Skeletal muscle satellite cell (primary cell): Measurements from ENCODE around the gene SBNO1.

ENCODE experiments used
- H3K27me3 ChIP-seq: 2 replicates; pipeline ENCODE4 v1.7.0; 2013; ENCODE audit warnings: low read length; ENCODE audit not compliant: control insufficient read depth, insufficient read depth
- H3K36me3 ChIP-seq: 2 replicates; pipeline ENCODE4 v1.7.0; 2013; ENCODE audit warnings: mild to moderate bottlenecking, control low read depth, low read length; ENCODE audit not compliant: insufficient read depth
- H3K4me1 ChIP-seq: 2 replicates; pipeline ENCODE4 v1.7.0; 2013; ENCODE audit warnings: low read length; ENCODE audit not compliant: control insufficient read depth, insufficient read depth
- H3K4me2 ChIP-seq: 2 replicates; pipeline ENCODE4 v1.7.0; 2013; ENCODE audit warnings: mild to moderate bottlenecking, low read length
- H3K4me3 ChIP-seq: 2 replicates; pipeline ENCODE4 v1.7.0; 2013; ENCODE audit warnings: low read length
- H3K9ac ChIP-seq: 2 replicates; pipeline ENCODE4 v1.7.0; 2013; ENCODE audit warnings: mild to moderate bottlenecking, low read depth, low read length, moderate library complexity
- H3K9me3 ChIP-seq: replicated peaks from 2 replicates; pipeline ENCODE4 v1.7.0; 2013; ENCODE audit warnings: mild to moderate bottlenecking, control low read depth, low read length

SBNO1 gene

DNA sequence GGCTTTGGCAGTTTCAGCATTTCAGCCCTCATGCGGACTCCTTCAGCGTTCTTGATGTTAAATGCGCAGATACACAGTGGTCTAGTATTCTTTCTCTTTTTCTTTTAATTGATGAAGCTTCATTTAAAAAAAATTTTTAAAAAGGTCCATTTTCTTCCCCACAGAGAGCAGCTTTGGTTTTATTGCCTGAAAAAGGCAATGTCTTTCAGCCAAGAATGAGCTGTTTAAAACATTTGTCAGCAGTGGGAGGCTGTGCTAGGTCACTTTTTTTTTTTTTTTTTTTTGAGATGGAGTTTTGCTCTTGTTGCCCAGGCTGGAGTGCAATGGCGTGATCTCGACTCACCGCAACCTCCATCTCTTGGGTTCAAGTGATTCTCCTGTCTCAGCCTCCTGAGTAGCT, 32.8 kb upstream of the SBNO1 start:
- Histone ChIP-seq H3K27me3 (no peaks in the 10 kb centered on the region), H3K9ac (no peak overlapping the region), H3K4me3 (no peak overlapping the region), H3K4me2 (peak overlapping the region; percentile 29), H3K36me3 (peaks cover 52% of the 10 kb centered on the region), H3K4me1 (peaks cover 28% of the 10 kb centered on the region), H3K9me3 (no peaks in the 10 kb centered on the region)

DNA sequence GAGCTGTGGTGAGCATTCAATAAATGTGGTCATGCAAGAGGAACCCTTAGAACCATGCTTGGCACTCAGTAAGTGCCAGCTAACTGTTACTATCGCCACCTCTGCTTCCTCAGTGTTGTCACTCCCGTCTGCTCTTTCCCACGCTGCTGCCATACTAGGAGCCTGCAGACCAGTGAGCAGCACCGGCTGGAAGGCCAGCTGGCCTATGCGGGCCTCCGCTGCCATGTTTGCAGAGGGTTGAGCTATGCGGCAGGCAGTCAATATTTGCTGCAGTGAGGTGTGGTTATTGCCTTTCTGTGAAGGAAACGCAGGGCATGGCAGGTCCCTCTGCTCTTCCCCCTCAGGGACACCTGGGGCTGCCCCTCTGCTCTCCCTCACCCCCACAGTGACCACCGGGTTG, 32.3 kb upstream of the SBNO1 start:
- Histone ChIP-seq H3K36me3 (peaks cover 52% of the 10 kb centered on the region), H3K9ac (no peak overlapping the region), H3K4me3 (no peak overlapping the region), H3K27me3 (no peaks in the 10 kb centered on the region), H3K4me2 (peak overlapping the region; percentile 29), H3K4me1 (peaks cover 30% of the 10 kb centered on the region), H3K9me3 (no peaks in the 10 kb centered on the region)

DNA sequence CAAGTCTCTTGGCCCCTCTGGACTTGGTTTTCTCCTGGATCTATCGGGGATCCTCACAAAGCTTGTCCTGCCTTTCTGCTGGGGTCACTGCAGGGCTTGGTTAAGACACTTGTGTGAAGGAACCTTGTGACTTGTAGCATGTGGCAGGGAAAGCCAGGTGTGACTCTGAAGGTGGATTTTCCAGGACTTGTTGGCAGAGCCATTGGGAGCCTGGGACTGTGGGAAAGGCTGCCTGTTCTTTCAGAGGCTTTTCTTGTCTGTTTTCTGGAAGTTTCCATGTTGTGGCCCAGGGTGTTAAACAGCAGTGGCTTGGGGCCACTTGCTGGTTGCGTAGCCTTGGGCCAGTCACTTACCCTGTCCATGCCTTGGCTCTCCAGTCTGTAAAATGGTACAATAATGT, 31.9 kb upstream of the SBNO1 start:
- H3K36me3 ChIP-seq, result peaks cover 54% of the 10 kb centered on the region
- peaks cover 34% of the 10 kb centered on the region for H3K4me1 ChIP-seq

DNA sequence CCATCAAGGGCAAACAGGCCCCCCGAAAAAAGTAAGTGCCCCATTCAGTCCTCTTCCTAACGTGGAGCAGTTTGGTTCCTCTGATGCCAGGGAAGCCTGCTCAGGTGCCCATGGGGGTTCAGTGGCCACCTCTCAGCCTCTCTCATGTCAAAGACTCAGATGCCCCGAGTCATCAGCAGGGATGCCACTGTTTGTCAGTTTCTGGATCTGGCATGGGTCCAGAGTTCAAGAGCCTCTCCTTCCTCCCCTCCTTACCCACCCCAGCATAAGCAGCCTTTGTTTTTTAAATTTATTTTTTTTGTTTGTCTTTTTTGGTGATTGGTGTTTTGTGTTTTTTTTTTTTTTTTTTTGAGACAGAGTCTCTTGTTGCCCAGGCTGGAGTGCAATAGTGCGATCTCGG, 30.6 kb upstream of the SBNO1 start:
- Histone ChIP-seq H3K4me2 (no peak overlapping the region), H3K4me3 (no peak overlapping the region), H3K27me3 (no peaks in the 10 kb centered on the region), H3K4me1 (peaks cover 47% of the 10 kb centered on the region), H3K9me3 (no peaks in the 10 kb centered on the region), H3K9ac (no peak overlapping the region), H3K36me3 (peaks cover 67% of the 10 kb centered on the region)

More for the DNA sequence above, 31.9 kb upstream of the SBNO1 start:
- Histone ChIP-seq H3K27me3 (no peaks in the 10 kb centered on the region), H3K9ac (no peak overlapping the region), H3K4me3 (no peak overlapping the region), H3K4me2 (no peak overlapping the region), H3K9me3 (no peaks in the 10 kb centered on the region)

DNA sequence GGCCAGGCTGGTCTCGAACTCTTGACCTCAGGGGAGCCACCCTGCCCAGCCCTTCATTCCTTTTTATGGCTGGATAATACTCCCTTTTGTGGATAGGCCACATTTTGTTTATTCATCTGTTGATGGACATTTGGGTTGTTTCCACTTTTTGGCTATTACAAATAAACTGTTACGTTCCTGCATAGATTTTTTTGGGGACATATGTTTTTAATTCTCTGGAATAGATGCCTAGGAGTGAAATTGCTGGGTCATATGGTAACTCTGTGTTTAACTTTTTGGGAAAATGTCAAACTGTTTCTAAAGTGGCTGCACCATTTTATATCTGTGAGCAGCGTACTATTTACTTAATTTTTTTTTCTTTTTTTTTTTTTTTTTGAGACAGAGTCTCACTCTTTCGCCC, 29.1 kb upstream of the SBNO1 start:
- Histone ChIP-seq H3K36me3 (peaks cover 63% of the 10 kb centered on the region), H3K4me3 (no peak overlapping the region), H3K9ac (no peak overlapping the region), H3K27me3 (no peaks in the 10 kb centered on the region), H3K9me3 (no peaks in the 10 kb centered on the region), H3K4me2 (no peak overlapping the region), H3K4me1 (peaks cover 45% of the 10 kb centered on the region)

DNA sequence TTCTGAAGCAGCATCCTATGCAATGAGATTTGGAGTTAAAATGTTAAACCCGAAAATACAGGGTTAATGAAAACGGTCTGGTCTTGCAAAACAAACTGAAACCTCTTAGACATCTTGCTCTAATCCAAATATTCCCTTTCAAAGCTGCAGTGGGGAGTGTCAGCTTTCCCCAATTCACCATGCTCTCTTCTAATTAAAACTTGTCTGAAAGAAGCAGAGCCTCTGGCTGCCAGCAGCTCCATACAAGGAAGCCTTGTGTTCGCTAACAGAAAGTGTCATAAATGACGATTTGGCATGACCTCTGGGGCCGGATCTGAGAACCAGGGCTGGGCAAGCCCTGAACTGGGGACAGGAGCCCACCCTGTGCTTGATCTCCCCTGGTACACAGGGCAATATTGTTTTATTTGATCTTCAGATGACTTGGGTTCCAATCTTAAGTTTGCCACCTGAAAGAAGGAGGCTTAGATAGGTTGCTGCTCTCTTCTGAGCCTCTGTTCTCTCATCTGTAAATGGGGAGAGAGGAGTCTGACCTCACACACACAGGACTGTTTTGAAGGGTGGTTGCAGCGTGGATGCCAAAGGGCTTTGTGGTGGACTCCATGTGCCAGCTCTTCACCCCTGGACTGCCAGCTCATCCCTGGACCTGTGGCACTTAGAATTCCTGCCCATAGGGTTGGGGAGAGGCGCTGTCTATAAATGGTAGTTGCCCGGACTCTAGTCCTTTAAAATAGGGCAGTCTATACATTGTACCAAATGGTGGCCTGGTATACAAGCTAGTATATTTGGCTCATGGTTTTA, 27.1 kb upstream of the SBNO1 start:
- Histone ChIP-seq H3K4me2 (peak overlapping the region; percentile 2), H3K4me1 (peaks cover 39% of the 10 kb centered on the region), H3K27me3 (no peaks in the 10 kb centered on the region), H3K9me3 (no peaks in the 10 kb centered on the region), H3K4me3 (no peak overlapping the region), H3K9ac (no peak overlapping the region), H3K36me3 (peaks cover 58% of the 10 kb centered on the region)

DNA sequence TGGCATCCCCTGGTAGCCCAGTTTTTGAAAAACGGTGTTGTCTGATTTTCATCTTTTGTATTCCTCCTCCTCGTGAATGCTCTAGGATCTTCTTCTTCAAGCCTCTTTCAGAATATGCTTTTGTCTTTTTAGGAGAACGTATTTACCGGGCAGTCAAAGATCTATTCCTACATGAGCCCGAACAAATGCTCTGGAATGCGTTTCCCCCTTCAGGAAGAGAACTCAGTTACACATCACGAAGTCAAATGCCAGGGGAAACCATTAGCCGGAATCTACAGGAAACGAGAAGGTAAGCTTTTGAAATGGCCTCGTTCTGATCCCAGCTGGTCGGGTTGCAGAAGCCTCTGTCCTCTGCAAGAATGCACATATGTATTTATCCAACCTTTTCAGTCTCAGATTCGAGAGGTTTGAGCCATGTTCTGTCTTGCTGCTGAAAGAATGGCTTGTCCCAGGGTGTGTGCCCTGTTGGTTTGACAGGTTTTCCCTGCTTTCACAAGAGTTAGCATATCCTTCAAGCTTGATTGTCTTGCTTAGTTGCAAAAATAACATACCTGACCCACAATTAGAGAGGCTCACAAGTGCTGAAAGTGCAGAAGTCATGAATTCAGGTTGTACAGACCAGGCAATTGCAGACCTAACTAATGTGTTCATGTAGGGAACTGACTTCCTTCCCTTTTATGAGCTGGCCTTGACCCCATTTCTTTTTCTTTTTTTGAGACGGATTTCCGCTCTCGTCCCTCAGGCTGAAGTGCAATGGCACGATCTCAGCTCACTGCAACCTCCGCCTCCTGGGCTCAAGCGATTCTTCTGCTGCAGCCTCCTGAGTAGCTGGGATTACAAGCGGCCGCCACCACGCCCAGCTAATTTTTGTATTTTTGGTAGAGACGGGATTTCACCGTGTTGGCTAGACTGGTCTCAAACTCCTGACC, 26.1 kb upstream of the SBNO1 start:
- peaks cover 38% of the 10 kb centered on the region for H3K4me1 ChIP-seq
- peaks cover 48% of the 10 kb centered on the region for H3K36me3 ChIP-seq
- no peaks in the 10 kb centered on the region for H3K9me3 ChIP-seq
- peak overlapping the region; percentile 87 for H3K9ac ChIP-seq
- H3K4me3 ChIP-seq, result peak overlapping the region; percentile 91
- peak overlapping the region; percentile 99 for H3K4me2 ChIP-seq
- H3K27me3 ChIP-seq, result no peaks in the 10 kb centered on the region

DNA sequence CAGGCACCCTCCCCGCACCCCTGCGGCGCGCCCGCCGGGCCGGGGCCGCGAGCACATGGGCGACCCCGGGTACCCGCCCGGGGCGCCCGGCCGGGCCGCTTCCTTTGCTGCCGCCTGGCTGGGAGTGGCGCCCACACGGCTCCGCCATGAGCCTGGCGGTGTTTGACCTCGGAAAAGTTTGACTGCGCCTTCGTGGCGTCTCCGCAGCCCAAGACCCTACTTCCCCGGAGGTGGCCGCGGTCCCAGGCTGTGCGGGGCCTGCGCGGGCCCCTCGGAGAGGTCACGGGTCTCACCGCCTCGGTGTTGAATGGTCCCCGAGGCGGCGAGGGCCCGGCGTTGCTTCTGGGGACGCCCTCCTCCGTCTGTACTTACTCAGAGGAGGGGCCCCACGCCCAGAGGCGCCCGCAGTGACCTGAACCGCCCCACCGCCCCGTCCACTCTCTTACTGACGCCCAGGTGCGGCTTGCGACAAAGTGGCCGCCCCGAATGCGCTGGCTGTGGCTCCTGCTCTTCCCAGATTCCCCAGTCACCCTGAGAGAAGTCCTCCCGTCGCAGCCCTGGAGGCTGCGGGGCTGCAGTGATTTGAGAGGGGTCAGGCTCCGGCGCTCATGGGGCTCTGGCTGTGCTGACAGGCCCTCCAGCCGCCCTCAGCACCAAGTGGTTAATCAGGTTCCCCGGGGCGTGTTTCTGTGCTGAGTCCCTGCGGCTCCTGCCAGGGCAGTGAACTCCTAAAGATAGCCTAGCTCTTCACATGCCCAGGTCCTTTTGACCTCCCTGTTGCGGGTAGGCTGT, 25.1 kb upstream of the SBNO1 start:
- Histone ChIP-seq H3K4me1 (peaks cover 38% of the 10 kb centered on the region), H3K4me3 (peak overlapping the region; percentile 91), H3K9ac (peak overlapping the region; percentile 87), H3K27me3 (no peaks in the 10 kb centered on the region), H3K36me3 (peaks cover 41% of the 10 kb centered on the region), H3K4me2 (peak overlapping the region; percentile 99), H3K9me3 (no peaks in the 10 kb centered on the region)

DNA sequence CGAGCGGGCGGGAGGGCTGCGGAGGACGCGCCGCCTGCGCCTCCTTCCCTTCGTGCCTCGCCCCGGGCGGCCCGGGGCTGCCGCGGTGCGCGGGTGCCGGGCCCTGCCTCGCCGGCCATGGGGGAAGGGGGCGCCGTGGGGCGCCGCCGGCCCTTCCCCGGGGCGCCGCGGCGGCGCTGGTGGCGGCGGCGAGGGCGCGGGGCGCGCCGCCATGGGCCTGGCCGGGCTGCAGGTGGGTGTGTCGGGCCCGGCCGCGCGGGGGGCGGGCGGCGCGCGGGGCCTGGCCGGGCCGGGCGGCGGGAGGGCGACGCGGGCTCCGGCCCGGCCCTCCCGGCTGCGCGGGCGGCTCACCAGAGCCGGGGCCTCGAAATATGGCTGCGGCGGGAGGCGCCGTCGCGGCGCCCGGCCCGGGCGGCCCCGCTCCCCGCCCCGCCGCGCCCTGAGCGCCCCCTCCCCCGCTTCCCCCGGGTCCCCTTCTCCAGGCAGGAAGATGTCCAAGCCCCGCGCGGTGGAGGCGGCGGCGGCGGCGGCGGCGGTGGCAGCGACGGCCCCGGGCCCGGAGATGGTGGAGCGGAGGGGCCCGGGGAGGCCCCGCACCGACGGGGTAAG, 24.4 kb upstream of the SBNO1 start:
- H3K9ac ChIP-seq, result peak overlapping the region; percentile 87
- H3K27me3 ChIP-seq, result no peaks in the 10 kb centered on the region
- peak overlapping the region; percentile 99 for H3K4me2 ChIP-seq
- H3K9me3 ChIP-seq, result no peaks in the 10 kb centered on the region
- H3K4me3 ChIP-seq, result peak overlapping the region; percentile 91
- peaks cover 38% of the 10 kb centered on the region for H3K4me1 ChIP-seq
- H3K36me3 ChIP-seq, result peaks cover 35% of the 10 kb centered on the region

DNA sequence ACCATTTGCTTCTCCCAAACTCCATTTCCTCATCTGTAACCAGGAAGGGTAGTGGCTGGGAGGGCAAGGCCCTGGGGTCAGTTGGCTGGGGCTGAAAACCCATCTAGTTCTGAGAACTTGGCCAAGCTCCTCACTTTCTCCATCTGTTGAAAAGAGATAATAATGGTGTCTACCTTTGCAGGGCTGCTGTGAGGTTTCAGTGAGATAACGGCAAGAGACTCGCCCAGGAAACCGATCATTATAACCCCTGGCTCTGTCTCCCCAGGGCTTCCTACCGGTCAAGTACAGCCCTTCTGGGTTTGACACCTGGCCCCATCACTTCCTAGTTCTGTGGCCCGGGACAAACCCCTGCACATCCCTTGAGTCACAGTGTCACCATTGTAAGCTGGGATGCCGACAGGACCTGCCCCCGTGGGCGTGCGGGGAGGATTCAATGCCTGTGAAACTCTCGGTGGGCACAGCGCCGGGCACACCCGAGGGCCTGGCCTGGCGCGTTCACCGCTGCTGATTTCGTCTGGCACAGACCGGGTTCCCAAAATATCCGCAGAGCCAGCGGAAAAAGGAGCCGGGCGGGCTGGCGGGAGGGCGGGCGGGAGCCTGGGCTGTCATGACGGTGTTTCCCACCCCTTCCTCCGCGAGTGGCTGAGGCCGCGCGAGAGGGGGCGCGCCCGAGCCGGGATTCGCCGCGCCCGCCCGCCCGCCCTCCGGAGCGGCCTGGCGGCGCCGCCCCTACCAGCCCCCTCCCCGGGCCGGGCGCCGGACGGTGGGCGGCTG, 23.7 kb upstream of the SBNO1 start:
- Histone ChIP-seq H3K4me2 (peak overlapping the region; percentile 90), H3K36me3 (peaks cover 34% of the 10 kb centered on the region), H3K4me1 (peaks cover 38% of the 10 kb centered on the region), H3K27me3 (no peaks in the 10 kb centered on the region), H3K4me3 (peak overlapping the region; percentile 72), H3K9ac (peak overlapping the region; percentile 80), H3K9me3 (no peaks in the 10 kb centered on the region)
